GM13977 (cell line): ENCODE data around the gene ANKRD9.

Experiments used
- DNase-seq: peaks from one replicate; pipeline ENCODE4 v3.0.0; 2012; ENCODE audit warnings: low spot score
- in situ Hi-C: fragments of 300-500 bp; cut with MboI; formaldehyde crosslinking; loops from one replicate; pipeline ENCODE4 v1.12.0; 2022; ENCODE audit warnings: low sequenced_read_pairs, low pct_unique_long_range_greater_than_20kb, mixed read lengths, inconsistent platforms; ENCODE audit not compliant: unreplicated experiment
- TF ChIP-seq, protein P1 (sequence below): IDR thresholded peaks from 2 replicates; pipeline ENCODE4 v1.5.1; 2012; ENCODE audit warnings: mild to moderate bottlenecking, control low read depth; ENCODE audit not compliant: insufficient read depth; ENCODE audit errors: extremely low read depth, missing control alignments

ANKRD9 gene, protein sequence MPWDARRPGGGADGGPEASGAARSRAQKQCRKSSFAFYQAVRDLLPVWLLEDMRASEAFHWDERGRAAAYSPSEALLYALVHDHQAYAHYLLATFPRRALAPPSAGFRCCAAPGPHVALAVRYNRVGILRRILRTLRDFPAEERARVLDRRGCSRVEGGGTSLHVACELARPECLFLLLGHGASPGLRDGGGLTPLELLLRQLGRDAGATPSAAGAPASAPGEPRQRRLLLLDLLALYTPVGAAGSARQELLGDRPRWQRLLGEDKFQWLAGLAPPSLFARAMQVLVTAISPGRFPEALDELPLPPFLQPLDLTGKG

DNA sequence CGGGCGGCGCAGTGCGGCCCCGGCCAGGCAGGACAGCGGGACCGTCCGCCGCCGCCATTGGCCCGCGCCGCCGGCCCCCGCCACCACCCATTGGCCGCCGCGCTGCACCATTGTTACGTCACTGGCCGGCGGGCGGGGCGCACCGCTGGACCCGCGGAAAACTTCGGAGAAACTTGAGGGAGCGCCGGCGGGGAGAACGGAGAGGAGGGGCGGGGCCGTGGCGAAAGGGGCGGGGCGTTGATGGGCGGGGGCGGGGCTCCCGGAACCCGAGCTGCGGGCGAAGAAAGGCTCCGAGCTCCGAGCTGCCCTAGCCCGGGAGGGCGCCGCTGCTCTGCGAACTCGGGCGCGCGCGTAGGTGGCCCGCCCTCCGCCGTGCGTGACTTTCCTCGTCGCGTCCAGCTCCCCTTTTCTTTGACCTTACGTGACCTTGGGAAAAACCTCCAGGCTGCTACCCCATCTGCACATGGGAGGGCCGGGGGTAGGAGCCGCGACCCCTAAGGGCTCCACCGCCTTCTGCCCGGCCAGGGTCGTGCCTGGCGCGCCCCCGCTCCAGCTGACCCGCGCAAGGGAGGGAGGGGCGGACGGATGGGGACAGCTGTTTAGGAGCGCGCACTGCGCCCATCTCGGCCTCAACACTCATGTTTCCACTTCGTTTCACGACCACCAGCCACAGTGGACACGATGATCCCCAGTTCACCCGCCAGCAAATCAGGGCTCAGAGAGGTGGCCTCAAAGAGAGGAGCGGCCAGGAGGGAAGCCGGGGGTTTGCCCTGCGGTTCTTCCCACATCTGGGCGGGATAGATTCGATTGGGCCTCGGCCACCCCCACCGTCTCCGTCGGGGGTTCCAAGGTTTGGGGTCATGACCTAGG is at the start of gene ANKRD9:
Gene ANKRD9 (minus strand): TSS at position 31 of the 870 bp plus-strand sequence. CDS start 1,887 bp downstream, outside the sequence.
- peak; percentile 99 for DNase-seq
- in situ Hi-C loops = no loop called here
- TF ChIP-seq, protein P1, sequence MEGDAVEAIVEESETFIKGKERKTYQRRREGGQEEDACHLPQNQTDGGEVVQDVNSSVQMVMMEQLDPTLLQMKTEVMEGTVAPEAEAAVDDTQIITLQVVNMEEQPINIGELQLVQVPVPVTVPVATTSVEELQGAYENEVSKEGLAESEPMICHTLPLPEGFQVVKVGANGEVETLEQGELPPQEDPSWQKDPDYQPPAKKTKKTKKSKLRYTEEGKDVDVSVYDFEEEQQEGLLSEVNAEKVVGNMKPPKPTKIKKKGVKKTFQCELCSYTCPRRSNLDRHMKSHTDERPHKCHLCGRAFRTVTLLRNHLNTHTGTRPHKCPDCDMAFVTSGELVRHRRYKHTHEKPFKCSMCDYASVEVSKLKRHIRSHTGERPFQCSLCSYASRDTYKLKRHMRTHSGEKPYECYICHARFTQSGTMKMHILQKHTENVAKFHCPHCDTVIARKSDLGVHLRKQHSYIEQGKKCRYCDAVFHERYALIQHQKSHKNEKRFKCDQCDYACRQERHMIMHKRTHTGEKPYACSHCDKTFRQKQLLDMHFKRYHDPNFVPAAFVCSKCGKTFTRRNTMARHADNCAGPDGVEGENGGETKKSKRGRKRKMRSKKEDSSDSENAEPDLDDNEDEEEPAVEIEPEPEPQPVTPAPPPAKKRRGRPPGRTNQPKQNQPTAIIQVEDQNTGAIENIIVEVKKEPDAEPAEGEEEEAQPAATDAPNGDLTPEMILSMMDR = no peak

DNA sequence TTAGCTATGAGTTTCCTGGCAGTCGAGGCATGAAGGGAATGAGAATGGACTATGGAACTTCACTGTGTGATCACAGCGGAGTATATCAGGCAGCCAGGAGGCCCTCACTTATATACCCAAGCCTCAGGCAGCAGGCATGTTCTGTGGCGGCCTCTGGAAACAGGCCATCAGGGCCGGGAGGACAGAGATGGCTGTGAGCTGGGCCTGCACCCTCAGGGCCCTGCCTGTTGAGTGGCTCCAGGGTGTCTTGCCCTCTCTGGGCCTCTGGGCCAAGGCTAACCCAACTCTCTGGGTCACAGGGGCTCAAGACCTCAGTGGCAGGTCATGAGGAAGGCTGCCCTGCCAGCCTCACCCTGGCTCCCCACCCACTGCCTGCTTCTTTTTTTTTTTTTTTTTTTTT is 49.0 kb upstream of the ANKRD9 start:
- DNase-seq = no peak
- TF ChIP-seq, protein P1 = no peak
- in situ Hi-C loops = no loop called here

DNA sequence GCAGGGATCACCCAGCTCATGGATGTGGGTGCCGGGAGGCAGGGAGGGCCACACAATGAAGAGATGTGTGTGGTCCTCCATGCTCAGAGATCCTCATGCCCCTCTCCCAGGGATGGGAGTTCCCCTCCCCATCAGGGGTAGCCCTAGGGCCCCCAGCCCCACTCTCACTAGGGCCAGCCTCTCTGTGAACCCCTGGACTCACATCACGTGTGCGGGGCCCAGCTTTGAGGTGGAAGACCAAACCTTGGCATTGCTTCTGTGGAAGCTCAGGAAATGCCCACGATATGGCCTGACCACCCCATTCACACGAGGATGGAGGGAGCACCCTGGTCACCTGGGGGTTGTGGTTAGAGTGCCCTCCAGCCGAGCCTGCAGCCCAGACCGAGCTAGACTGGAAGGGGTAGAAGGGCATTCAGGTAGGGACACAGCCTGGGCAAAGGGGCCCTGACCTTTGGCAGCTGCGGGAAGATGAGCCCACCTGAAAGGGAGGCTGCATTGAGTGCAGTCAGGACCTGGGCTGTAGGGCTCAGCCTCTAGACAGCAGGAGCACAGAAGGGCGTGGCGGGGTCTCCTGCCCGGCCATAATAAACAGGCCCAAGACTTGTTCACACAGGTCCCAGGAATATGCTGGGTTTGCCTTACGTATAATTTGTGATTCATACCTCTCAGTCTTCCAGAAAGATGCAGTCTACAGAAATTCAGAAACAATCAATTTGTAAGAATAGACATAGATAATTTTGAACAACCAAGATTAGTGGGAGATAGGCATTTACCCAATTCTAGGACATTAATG is 48.1 kb upstream of the ANKRD9 start:
- TF ChIP-seq, protein P1 = no peak
- in situ Hi-C loops = no loop called here
- no peak for DNase-seq

DNA sequence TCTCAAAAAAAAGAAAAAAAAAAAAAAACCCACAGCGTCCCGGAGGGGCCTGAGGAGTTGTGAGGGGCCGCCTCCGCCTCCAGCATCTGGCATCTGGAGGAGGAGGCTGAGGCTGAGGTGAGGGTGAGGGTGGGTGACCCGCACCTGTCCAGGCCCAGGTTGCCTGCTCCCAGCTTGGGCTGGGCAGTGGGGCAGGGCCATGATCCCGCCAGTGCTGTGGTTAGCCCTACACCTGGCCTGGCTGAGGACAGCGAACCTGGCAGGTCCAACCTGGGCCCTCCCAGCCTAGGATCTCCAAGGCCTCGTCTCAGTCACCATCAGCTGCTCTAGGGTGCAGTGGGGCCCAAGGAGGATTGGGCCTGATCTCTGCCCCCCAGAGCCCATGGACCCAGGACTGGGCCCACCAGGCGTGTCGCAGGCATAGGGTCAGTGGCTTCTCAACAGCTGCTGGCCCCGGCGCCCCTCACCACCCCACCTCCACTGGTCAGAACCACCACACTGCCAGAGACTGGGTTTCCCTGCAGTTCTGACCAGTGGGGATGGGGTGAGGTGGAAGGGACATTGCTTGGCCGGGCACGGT is 46.6 kb upstream of the ANKRD9 start:
- TF ChIP-seq, protein P1 = no peak
- DNase-seq = no peak
- in situ Hi-C loops = no loop called here

DNA sequence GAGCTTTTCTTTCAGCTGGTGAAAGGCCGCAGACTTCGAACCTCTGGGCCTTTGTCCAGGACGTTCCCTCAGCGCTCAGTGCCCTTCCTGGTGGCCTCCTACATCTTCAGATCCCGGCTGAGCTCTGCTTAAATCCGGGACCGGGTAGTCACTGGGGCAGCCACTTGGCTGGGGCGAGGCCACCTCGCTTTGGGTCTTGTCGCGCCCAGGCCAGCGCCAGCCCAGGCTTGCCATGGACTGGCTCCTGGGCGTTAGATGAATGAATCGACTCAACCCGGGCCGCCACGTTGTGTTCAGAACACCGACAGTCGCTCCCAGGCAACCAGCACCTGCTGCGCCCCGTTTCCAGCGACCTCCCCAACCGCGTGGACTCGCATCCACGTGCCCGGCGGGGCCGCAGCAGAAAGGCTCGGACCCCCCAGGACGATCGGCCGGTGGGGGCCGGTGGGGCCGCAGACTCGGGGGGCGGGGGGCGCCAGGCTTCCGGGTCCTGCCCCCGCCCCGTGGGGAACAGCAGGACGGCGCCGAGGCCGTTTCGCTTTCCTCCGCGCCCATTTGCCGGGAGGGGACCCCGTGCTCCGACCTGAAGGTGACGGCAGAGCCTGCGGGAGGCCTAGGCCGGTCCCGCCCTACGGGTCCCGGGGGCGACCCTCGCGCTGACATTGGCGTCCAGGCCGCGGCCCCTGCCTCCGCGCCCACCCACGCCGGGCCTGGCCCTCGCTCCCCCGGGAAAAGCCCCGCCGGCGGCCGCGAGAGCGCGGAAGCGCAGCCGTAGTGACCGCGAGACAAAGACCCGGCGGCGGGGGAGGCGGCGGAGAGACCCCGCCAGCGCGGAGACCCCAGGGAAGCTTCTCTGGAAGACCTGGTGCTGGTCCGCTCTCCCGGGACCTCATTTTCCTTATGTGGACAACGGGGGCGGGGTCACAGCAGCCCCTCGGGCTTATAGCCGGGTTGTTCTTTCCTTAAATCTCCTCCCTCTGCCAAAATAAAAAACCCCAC is 45.5 kb upstream of the ANKRD9 start:
- TF ChIP-seq, protein P1 = no peak
- peak; percentile 84 for DNase-seq
- in situ Hi-C loops = no loop called here
